Small intestine (tissue), 7 donors: ENCODE measurements around the gene CLIP4. TPM values are rescaled to one million over a fixed set of nuclear protein-coding genes. Genes with fewer than 3 reads are reported as not detected.

Experiments used
- DNase-seq, 2 donors: peaks; one replicate each; pipeline versions ENCODE4 v3.0.0 to v3.0.0-alpha.2; 2013
- FAIRE-seq: peaks from 2 replicates; lab custom pipeline; 2012; peaks lifted over from hg19 to GRCh38; lab: Jason Lieb, UNC
- H3K27ac ChIP-seq, 3 donors: one replicate each; pipeline ENCODE4 v1.5.1; 2013; ENCODE audit warnings: low read length in 2 of 3, mild to moderate bottlenecking in 2 of 3, control low read depth in 1 of 3, inconsistent platforms in 1 of 3, low read depth in 1 of 3, moderate library complexity in 1 of 3
- H3K27me3 ChIP-seq, 3 donors: one replicate each; pipeline ENCODE4 v1.6.1; 2013; ENCODE audit warnings: low read length in 3 of 3, inconsistent platforms in 1 of 3; ENCODE audit not compliant: control insufficient read depth in 3 of 3, insufficient read depth in 3 of 3
- H3K36me3 ChIP-seq, 3 donors: one replicate each; pipeline ENCODE4 v1.6.1; 2013; ENCODE audit warnings: low read length in 3 of 3, inconsistent platforms in 1 of 3, low read depth in 1 of 3, mild to moderate bottlenecking in 1 of 3, moderate library complexity in 1 of 3; ENCODE audit not compliant: control insufficient read depth in 3 of 3, insufficient read depth in 2 of 3
- H3K4me1 ChIP-seq, 3 donors: one replicate each; pipeline ENCODE4 v1.6.1; 2013; ENCODE audit warnings: low read length in 2 of 3, inconsistent platforms in 1 of 3, low read depth in 1 of 3, mild to moderate bottlenecking in 1 of 3, moderate library complexity in 1 of 3; ENCODE audit not compliant: control insufficient read depth in 3 of 3, insufficient read depth in 2 of 3
- H3K4me3 ChIP-seq, 3 donors: one replicate each; pipeline ENCODE4 v1.5.1; 2013; ENCODE audit warnings: low read length in 3 of 3, control low read depth in 1 of 3, inconsistent platforms in 1 of 3, low read depth in 1 of 3, mild to moderate bottlenecking in 1 of 3, moderate library complexity in 1 of 3
- H3K9me3 ChIP-seq, 2 donors: one replicate each; pipeline ENCODE4 v1.6.1; 2013; ENCODE audit warnings: low read depth in 1 of 2, low read length in 1 of 2; ENCODE audit not compliant: control insufficient read depth in 2 of 2, insufficient read depth in 1 of 2
- WGBS, 3 donors: extraction: QIAGEN DNeasy Blood & Tissue Kit; methylation state at CpG; one replicate each; pipeline ENCODE4 v1.1.7; 2013; 5-methylcytosine and 5-hydroxymethylcytosine counted together
- polyA plus RNA-seq, 4 donors: library from polyadenylated mRNA; stranded (reverse) in 3 of 4; unstranded in 1 of 4; fragments of 200-250 nt in 3 of 4; fragments of 120-200 nt in 1 of 4; gene quantifications; one replicate each; pipeline versions ENCODE4 v1.2.1 to v1.2.3, GENCODE V29; 2013
- donor health status: healthy with polysubstance abuse.
- donor health status: control.
- donor health status: control.
- donor health status: Bipolar disorder and iron deficiency.
- donor health status: healthy.

Gene CLIP4
- polyA plus RNA-seq, 4 donors = 0.52 to 5.8 (median 1.1) TPM

GRCh38 chr2:29218550-29219125 is 103.4 kb downstream of the CLIP4 start:
- H3K4me3 ChIP-seq = no peak overlapping the region
- WGBS, 3 donors = 67 to 80% (median 74%) methylated on average over 4 of the region's 4 CpGs
- FAIRE-seq = no peak
- DNase-seq = no peak
- no peaks in the 10 kb centered on the region for H3K36me3 ChIP-seq
- no peaks in the 10 kb centered on the region for H3K9me3 ChIP-seq
- H3K27me3 ChIP-seq = peaks cover 0 to 6% (median 0%) of the 10 kb centered on the region in 3 donors
- no peaks in the 10 kb centered on the region for H3K4me1 ChIP-seq
- no peak overlapping the region for H3K27ac ChIP-seq

- no peak overlapping the region for H3K4me3 ChIP-seq
- no peaks in the 10 kb centered on the region for H3K4me1 ChIP-seq
- peaks cover 0 to 2% (median 0%) of the 10 kb centered on the region in 3 donors for H3K27me3 ChIP-seq
- FAIRE-seq (no peak), DNase-seq (no peak)
- H3K36me3 ChIP-seq = no peaks in the 10 kb centered on the region
- WGBS, 3 donors = 82 to 86% (median 86%) methylated on average over 4 of the region's 4 CpGs
- no peaks in the 10 kb centered on the region for H3K9me3 ChIP-seq
- no peak overlapping the region for H3K27ac ChIP-seq
Observed at GRCh38 chr2:29219374-29219773, 104.2 kb downstream of the CLIP4 start.

GRCh38 chr2:29220506-29221270 is 105.5 kb downstream of the CLIP4 start:
- DNase-seq (no peak), FAIRE-seq (no peak)
- no peaks in the 10 kb centered on the region for H3K4me1 ChIP-seq
- 85 to 86% (median 86%) methylated on average over 12 of the region's 12 CpGs for WGBS, 3 donors
- no peaks in the 10 kb centered on the region for H3K9me3 ChIP-seq
- H3K36me3 ChIP-seq = no peaks in the 10 kb centered on the region
- H3K4me3 ChIP-seq = no peak overlapping the region
- H3K27ac ChIP-seq = no peak overlapping the region
- H3K27me3 ChIP-seq = peaks cover 0 to 2% (median 0%) of the 10 kb centered on the region in 3 donors

- WGBS, 3 donors = 77 to 82% (median 80%) methylated on average over 11 of the region's 11 CpGs
- H3K27ac ChIP-seq = no peak overlapping the region
- no peak overlapping the region for H3K4me3 ChIP-seq
- H3K4me1 ChIP-seq = no peaks in the 10 kb centered on the region
- no peaks in the 10 kb centered on the region for H3K36me3 ChIP-seq
- H3K9me3 ChIP-seq = no peaks in the 10 kb centered on the region
- FAIRE-seq (no peak), DNase-seq (no peak)
- H3K27me3 ChIP-seq = peaks cover 0 to 2% (median 0%) of the 10 kb centered on the region in 3 donors
Observed at GRCh38 chr2:29222381-29223179, 107.4 kb downstream of the CLIP4 start.

- FAIRE-seq (no peak), DNase-seq (no peak)
Observed at GRCh38 chr2:29223257-29223656, 108.0 kb downstream of the CLIP4 start.

GRCh38 chr2:29223851-29224692 is 108.9 kb downstream of the CLIP4 start:
- H3K9me3 ChIP-seq = no peaks in the 10 kb centered on the region
- H3K4me3 ChIP-seq = no peak overlapping the region
- 62 to 72% (median 65%) methylated on average over 7 of the region's 7 CpGs for WGBS, 3 donors
- H3K36me3 ChIP-seq = no peaks in the 10 kb centered on the region
- FAIRE-seq = no peak
- H3K4me1 ChIP-seq = no peaks in the 10 kb centered on the region
- H3K27me3 ChIP-seq = peaks cover 0 to 5% (median 0%) of the 10 kb centered on the region in 3 donors
- H3K27ac ChIP-seq = no peak overlapping the region
- peak in 1 of 2 donors; percentile 22 for DNase-seq

More at GRCh38 chr2:29223257-29223656, 108.0 kb downstream of the CLIP4 start:
- 90 to 94% (median 91%) methylated on average over 11 of the region's 11 CpGs for WGBS, 3 donors
- Histone ChIP-seq H3K4me1 (no peaks in the 10 kb centered on the region), H3K36me3 (no peaks in the 10 kb centered on the region), H3K4me3 (no peak overlapping the region), H3K27me3 (peaks cover 0 to 3% (median 0%) of the 10 kb centered on the region in 3 donors), H3K27ac (no peak overlapping the region), H3K9me3 (no peaks in the 10 kb centered on the region)

- DNase-seq (no peak), FAIRE-seq (no peak)
- H3K4me3 ChIP-seq = no peak overlapping the region
- no peaks in the 10 kb centered on the region for H3K9me3 ChIP-seq
- 51 to 76% (median 60%) methylated on average over 17 of the region's 17 CpGs for WGBS, 3 donors
- H3K27ac ChIP-seq = no peak overlapping the region
- no peaks in the 10 kb centered on the region for H3K4me1 ChIP-seq
- H3K27me3 ChIP-seq = peaks cover 0 to 5% (median 0%) of the 10 kb centered on the region in 3 donors
- H3K36me3 ChIP-seq = no peaks in the 10 kb centered on the region
Observed at GRCh38 chr2:29224693-29225551, 109.7 kb downstream of the CLIP4 start.
